HG03432 (cell line): ENCODE results near the gene CMAS.

Source experiments
- ATAC-seq: cut with Tn5 transposase; IDR thresholded peaks from one replicate; pipeline ENCODE4 v1.9.1; 2021; ENCODE audit warnings: mild to moderate bottlenecking, moderate library complexity; ENCODE audit not compliant: unreplicated experiment

Gene CMAS

GRCh38 chr12:22105542-22105941, 59.5 kb downstream of the CMAS start:
- no peak for ATAC-seq

GRCh38 chr12:22110176-22110575, 64.2 kb downstream of the CMAS start:
- no peak for ATAC-seq
